Glomerular visceral epithelial cell (primary cell): Measurements from ENCODE around the gene CMKLR1.

Experiments
- DNase-seq: peaks from one replicate; pipeline ENCODE4 v3.0.0-alpha.2; 2016; ENCODE audit errors: extremely low spot score

Gene CMKLR1

DNA sequence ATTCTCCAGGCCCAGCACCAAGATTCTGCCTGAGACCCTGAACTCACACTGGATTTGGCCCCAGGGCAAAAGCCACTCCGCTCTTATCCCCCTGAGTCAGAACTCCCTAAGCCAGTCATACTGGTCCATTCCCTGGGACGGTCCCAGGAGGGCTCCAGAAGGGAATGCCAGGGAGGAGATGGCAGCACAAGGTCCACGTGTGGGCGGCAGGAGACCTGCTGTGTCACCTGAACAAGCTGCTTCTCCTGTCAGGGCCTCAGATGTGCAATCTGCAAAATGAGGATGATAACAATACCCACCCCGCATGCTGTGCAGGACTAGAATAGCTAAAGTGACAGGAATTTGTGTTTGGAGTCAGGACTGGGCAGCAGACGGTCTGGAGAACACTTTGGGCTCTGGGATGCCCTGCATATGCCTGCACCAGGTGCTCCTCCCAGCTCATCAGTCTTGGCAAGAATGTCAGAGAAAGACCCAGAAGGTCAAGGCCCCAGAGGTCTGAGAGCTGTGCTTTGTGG, 40.3 kb downstream of the CMKLR1 start:
- no peak for DNase-seq

GRCh38 chr12:108297895-108298760, 41.0 kb downstream of the CMKLR1 start:
- DNase-seq = no peak

DNA sequence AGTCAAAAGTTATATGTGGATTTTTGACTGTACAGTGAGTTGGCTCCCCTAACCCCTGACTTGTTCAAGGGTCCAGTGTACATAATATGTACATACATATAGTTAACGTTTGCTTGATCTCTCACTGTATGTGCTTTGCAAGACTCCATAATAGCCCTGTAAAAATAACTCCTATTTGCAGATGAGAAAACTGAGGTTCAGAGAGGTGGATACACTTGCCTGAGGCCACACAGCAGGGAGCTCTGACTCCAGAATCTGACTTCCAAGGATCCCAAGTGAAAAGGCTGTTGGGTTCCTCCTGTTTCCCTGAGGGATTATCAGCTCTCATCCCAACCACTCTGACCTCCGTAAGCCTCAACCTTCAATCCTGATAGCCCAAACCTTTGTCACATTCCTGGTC, 41.7 kb downstream of the CMKLR1 start:
- DNase-seq = no peak

- no peak for DNase-seq
These were observed 42.2 kb downstream of the CMKLR1 start for GRCh38 chr12:108296945-108297344.

DNA sequence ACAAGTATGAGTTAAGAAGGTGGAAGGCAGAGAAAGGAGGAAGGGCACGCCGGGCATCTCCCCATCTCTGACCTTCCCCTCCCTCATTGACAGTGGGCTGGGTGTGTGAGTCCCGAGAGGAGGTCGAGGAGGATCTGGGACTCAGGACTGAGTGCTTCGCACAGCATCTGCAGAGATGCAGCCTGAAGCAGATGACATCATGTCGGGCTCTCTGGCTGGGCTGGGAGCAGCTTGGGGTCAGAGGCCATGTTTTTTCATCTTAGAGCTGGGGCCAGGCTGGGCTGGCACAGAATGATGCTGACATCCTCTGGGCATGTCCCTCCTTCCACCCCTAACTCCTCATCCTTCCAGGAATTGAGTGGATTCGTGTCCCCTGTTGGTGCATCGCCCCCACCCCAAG, 43.5 kb downstream of the CMKLR1 start:
- no peak for DNase-seq

- no peak for DNase-seq
These were observed 49.6 kb downstream of the CMKLR1 start for GRCh38 chr12:108289350-108290161.

DNA sequence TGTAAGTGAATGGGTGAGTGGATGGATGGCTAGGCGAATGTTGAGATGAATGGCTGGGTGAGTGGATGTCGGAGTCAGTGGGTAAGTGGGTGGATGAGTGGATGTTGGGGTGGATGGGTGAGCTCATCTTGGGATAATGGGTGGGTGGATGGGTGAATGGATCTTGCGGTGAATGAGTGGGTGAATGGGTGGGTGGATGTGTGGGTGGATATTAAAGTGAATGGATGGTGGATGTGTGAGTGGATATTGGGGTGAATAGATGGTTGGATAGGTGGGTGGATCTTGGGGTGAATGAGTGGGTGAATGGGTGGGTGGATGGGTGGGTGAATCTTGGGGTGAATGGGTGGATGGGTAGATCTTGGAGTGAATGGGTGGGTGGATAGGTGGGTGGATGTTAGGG, 51.9 kb downstream of the CMKLR1 start:
- no peak for DNase-seq

DNA sequence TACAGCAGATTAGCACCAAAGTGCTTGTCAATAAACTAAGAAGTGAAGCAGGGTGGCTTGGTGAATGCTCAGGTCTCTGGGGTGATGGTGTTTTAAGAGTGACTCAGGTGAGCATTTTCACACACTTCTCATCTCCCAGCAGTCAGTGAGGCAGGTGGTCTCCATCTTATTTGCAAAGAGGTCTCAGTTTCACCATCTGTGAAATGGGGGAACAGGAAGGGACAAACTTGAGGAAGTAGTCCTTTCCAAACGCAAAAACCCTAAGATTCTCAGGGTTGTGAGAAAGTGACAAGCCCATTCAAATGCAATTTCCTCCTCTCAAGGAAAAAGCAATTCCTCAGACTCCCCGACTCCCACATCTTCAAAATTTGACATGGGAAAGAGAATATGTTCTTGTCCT, 54.1 kb downstream of the CMKLR1 start:
- no peak for DNase-seq

GRCh38 chr12:108284163-108284562, 54.9 kb downstream of the CMKLR1 start:
- DNase-seq = no peak

DNA sequence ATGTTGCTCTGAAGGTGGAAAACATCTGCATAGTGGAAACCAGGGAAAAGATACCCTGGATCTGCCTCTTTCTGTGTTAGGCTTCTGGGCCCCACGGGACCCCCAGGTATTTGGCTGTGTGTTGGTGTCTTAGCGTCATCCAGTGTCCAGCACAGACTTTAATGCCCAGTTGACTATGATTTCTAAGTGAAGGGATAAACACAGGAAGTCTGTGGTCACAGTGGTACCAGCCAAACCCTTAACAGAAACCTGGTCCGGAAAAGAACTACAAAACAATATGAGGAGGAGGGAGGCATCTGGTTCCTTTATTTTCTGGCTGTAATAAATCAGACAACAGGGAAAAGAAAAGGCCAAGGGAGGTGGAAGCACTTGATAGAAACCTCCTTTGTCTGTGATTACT, 56.4 kb downstream of the CMKLR1 start:
- no peak for DNase-seq

GRCh38 chr12:108282160-108282559, 57.0 kb downstream of the CMKLR1 start:
- DNase-seq = no peak

GRCh38 chr12:108277613-108278012, 61.5 kb downstream of the CMKLR1 start:
- no peak for DNase-seq

- DNase-seq = no peak
These were observed 65.9 kb downstream of the CMKLR1 start for GRCh38 chr12:108273217-108273616.

GRCh38 chr12:108271951-108272872, 66.9 kb downstream of the CMKLR1 start:
- DNase-seq = no peak

DNA sequence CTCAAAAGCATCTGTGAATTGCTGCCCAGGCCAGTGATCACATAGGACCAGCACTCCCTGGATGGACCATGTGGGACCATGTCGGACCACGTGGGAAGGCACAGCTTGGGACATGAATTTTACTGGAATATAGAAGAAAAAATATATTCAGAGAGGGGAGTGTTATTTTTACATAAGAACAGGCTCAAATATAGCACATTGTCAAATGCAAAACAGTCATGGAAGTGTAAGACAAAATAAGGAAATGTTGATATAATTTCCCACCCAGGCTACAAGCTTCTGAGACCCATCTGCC, 68.3 kb downstream of the CMKLR1 start:
- no peak for DNase-seq

- no peak for DNase-seq
These were observed 68.9 kb downstream of the CMKLR1 start for GRCh38 chr12:108270035-108270848.

DNA sequence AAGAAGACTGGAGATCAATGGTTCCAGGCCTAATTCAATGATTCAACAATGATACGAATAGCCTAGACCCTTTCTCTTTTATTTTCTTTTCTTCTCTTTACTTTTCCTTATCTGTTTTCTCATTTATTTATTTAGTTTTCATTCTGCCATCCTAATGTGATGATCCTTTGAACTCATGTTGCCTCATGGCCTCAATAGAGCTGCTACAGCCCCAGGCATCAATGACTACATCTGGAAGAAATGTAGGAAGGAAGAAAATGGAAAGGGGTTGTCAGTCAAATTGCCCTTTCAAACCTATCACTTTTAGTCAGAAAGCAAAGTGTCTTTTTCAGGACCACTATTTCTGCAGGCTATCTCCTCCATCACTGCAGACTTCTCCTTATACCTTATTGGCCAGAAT, 69.9 kb downstream of the CMKLR1 start:
- no peak for DNase-seq

- no peak for DNase-seq
These were observed 70.7 kb downstream of the CMKLR1 start for GRCh38 chr12:108268397-108268796.

- DNase-seq = no peak
These were observed 71.7 kb downstream of the CMKLR1 start for GRCh38 chr12:108267450-108267849.

GRCh38 chr12:108266131-108266530, 73.0 kb downstream of the CMKLR1 start:
- DNase-seq = no peak

DNA sequence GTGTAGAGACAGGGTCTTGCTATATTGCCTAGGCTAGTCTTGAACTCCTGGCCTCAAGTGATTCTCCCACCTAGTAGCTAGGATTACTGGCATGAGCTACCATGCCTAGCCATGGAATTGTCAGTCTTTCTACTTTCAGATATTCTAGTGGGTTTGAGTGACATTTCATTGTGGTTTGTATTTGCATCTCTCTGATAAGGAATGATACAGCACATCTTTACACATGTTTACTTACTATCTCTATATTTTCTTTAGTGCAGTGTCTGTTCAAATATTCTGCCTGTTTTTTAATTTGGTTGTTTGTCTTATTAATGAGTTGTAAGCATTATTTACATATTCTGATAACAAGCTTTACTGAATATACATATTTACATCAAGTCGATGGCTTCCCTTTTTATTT, 73.6 kb downstream of the CMKLR1 start:
- DNase-seq = no peak
